OCI-LY3 (cell line): ENCODE measurements around the gene CTNND2.

ENCODE experiments used
- EZH2phosphoT487 ChIP-seq: fragments of 200-600 bp; shearing (Covaris generic); IDR thresholded peaks from 2 replicates; pipeline ENCODE4 v1.6.1; 2018; ENCODE audit warnings: antibody characterized with exemption, mixed run types, low read depth
- TF ChIP-seq, protein P1 (sequence below): fragments of 200-600, 300-600 bp; sonication (generic); IDR thresholded peaks from 2 replicates; pipeline ENCODE4 v1.5.1; 2014; ENCODE audit warnings: antibody characterized with exemption, low read length, low read depth

DNA sequence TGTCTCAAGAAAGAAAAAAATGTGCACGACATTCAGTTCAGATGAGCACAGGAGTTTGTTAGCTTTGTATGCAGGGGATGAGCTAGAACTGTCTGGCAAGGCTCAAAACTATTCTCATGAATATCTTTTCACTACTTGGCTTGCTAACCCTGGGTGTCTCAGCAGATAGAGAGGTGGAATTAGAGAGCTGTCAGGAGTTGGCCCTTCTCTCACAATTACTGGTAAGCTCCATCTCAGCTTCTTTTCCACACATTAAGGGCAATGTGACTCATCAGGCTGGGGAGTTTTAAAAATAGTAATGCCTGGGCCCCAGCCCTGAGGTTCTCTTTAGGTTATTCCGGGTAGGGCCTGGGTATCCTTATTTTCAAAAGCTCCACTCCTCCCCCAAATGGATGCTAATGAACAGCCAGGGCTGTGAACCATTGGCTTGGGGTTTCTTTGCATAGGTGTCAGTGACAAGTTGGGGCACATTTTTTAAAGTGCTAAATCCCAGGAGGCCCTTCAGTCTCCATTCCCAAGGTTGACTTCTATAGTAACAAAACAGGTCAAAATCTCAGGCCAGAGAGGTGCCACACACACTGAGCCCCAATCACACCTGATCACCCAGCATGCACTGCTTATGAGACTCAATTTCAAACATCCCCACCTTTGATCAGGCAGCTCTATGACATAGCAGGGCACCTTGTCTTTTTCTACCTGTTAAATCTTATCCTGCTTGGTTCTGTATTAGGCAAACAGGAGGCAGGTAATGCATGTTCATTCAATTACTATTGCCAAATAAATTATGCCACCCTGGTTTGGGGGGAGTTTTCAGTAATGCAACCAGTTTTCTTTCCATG is 903.5 kb downstream of the CTNND2 start:
- TF ChIP-seq, protein P1, sequence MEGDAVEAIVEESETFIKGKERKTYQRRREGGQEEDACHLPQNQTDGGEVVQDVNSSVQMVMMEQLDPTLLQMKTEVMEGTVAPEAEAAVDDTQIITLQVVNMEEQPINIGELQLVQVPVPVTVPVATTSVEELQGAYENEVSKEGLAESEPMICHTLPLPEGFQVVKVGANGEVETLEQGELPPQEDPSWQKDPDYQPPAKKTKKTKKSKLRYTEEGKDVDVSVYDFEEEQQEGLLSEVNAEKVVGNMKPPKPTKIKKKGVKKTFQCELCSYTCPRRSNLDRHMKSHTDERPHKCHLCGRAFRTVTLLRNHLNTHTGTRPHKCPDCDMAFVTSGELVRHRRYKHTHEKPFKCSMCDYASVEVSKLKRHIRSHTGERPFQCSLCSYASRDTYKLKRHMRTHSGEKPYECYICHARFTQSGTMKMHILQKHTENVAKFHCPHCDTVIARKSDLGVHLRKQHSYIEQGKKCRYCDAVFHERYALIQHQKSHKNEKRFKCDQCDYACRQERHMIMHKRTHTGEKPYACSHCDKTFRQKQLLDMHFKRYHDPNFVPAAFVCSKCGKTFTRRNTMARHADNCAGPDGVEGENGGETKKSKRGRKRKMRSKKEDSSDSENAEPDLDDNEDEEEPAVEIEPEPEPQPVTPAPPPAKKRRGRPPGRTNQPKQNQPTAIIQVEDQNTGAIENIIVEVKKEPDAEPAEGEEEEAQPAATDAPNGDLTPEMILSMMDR: no peak
- no peak for TF ChIP-seq EZH2phosphoT487
